ENCODE measurements around the gene IGFBP5. TPM values are rescaled to one million over a fixed set of nuclear protein-coding genes. Genes with fewer than 3 reads are reported as not detected.

Gene IGFBP5
- total RNA-seq, 4 donors from 2014 or later, result 146 to 263 (median 190) TPM

DNA sequence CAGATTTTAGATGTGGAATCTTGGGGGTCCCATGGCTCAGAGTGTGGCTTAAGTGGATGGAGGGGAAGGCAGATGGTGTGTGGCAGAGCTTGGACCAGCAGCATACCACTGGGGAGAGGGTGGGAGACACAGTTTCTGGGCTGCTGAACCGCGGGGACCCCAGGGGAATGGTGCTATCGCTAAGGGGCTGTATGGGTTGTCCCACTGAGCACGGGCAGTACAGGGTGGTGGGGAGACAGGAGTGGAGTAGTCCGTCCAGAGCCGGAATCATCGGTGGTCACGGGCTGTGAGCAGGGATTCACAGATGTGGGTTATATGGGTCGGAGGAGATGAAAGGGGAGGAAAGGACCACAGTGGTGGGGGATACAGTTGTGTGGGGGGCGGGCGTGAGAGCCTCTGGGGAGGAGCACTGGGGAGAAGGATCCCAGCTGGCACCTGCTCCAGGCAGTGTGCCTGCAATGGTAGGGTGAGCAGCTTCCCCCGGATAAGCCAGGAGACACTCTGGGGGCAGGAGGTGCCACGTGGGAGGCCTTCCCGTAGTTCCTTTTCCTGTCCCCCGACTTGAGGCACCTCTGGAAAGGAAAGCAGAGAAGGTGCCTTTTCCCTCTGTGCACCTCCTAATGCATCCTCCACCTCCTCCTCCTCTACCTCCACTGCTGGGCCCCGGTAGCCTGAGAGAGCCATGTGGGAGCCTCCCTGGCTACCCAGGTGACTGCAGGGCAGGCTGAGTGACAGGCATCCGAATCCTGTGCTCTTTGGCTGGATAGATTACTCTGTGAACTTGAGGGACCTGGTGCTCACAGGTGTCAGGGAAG, 24.9 kb downstream of the IGFBP5 start:
- H3K4me1 ChIP-seq, result peaks cover 2 to 7% (median 5%) of the 10 kb centered on the region in 4 donors
- H3K27ac ChIP-seq, result no peak overlapping the region
- in situ Hi-C loops (cut with MboI; ENCODE audit: low pct_ligation_motif_present in 1 of 4, low pct_unique_long_range_greater_than_20kb in 1 of 4, low sequenced_read_pairs in 3 of 4) (loop anchor here in 1 of 4 donors (25.0 kb wide), 1 partner anchor 633 kb away; no protein-coding TSS in a partner anchor), intact Hi-C loops (cut with DNase I; ENCODE audit: low total_unique reads) (no loop called here)
- WGBS, 2 donors (ENCODE audit: low coverage in 1 of 2), result 66 to 79% methylated on average over 4 to 17 of the region's 17 CpGs
- no peaks in the 10 kb centered on the region for H3K36me3 ChIP-seq
- TF ChIP-seq CTCF (IDR thresholded peaks at IDR 0.05) (no peak), EP300 (IDR thresholded peaks at IDR 0.05; ENCODE audit: low read depth) (no peak), POLR2AphosphoS5 (IDR thresholded peaks at IDR 0.05) (no peak), POLR2A (IDR thresholded peaks at IDR 0.05) (no peak)
- no peaks in the 10 kb centered on the region for H3K9me3 ChIP-seq
- H3K4me3 ChIP-seq, result no peak overlapping the region
- no peaks in the 10 kb centered on the region for H3K27me3 ChIP-seq
- DNase-seq, result no peak

GRCh38 chr2:216666461-216667233, 28.7 kb downstream of the IGFBP5 start:
- no peaks in the 10 kb centered on the region for H3K36me3 ChIP-seq
- no peaks in the 10 kb centered on the region for H3K27me3 ChIP-seq
- 0 to 12% methylated on average over 1 to 9 of the region's 9 CpGs for WGBS, 2 donors (ENCODE audit: low coverage in 1 of 2)
- H3K27ac ChIP-seq, result no peak overlapping the region
- DNase-seq, result peak; percentile 70
- H3K9me3 ChIP-seq, result no peaks in the 10 kb centered on the region
- TF ChIP-seq POLR2A (IDR thresholded peaks at IDR 0.05) (no peak), CTCF (IDR thresholded peaks at IDR 0.05) (peak; percentile 96 to 99 (median 97))
- H3K4me3 ChIP-seq, result no peak overlapping the region
- intact Hi-C loops (cut with DNase I; ENCODE audit: low total_unique reads) (loop anchor here (2.0 kb wide), 1 partner anchor 146 kb away; no protein-coding TSS in a partner anchor), in situ Hi-C loops (cut with MboI; ENCODE audit: low pct_ligation_motif_present in 1 of 4, low pct_unique_long_range_greater_than_20kb in 1 of 4, low sequenced_read_pairs in 3 of 4) (loop anchor here (5.0 to 25.0 kb wide), 2 partner anchors 149 to 629 kb away; no protein-coding TSS in a partner anchor)
- H3K4me1 ChIP-seq, result peaks cover 8 to 16% (median 12%) of the 10 kb centered on the region in 4 donors

GRCh38 chr2:216665717-216666116, 29.6 kb downstream of the IGFBP5 start:
- no peak overlapping the region for H3K4me3 ChIP-seq
- in situ Hi-C loops (cut with MboI; ENCODE audit: low pct_ligation_motif_present in 1 of 4, low pct_unique_long_range_greater_than_20kb in 1 of 4, low sequenced_read_pairs in 3 of 4), result loop anchor here (5.0 to 25.0 kb wide), 2 partner anchors 148 to 628 kb away; no protein-coding TSS in a partner anchor

More at GRCh38 chr2:216665717-216666116, 29.6 kb downstream of the IGFBP5 start:
- intact Hi-C loops (cut with DNase I; ENCODE audit: low total_unique reads), result loop anchor here (2.0 kb wide), 1 partner anchor 145 kb away; no protein-coding TSS in a partner anchor
- Histone ChIP-seq H3K27me3 (no peaks in the 10 kb centered on the region), H3K4me1 (peaks cover 8 to 16% (median 12%) of the 10 kb centered on the region in 4 donors), H3K9me3 (no peaks in the 10 kb centered on the region), H3K36me3 (no peaks in the 10 kb centered on the region), H3K27ac (no peak overlapping the region)
- no peak for DNase-seq
- no peak for TF ChIP-seq EP300 (IDR thresholded peaks at IDR 0.05; ENCODE audit: low read depth)
- no peak for TF ChIP-seq POLR2A (IDR thresholded peaks at IDR 0.05)
- no peak for TF ChIP-seq CTCF (IDR thresholded peaks at IDR 0.05)
- no peak for TF ChIP-seq POLR2AphosphoS5 (IDR thresholded peaks at IDR 0.05)
- 45% methylated on average over 12 of the region's 12 CpGs; no CpG with 5 or more reads in 1 of the 2 donors for WGBS, 2 donors (ENCODE audit: low coverage in 1 of 2)

Measured in transverse colon (tissue), 4 donors.